HG03571 (cell line): ENCODE data around the gene PRKN.

Experiments
- ATAC-seq: cut with Tn5 transposase; IDR thresholded peaks from one replicate; pipeline ENCODE4 v1.9.1; 2021; ENCODE audit not compliant: unreplicated experiment

Gene PRKN

GRCh38 chr6:162621246-162621645 is 106.3 kb downstream of the PRKN start:
- ATAC-seq: no peak

- ATAC-seq: no peak
Measured at GRCh38 chr6:162620073-162620472, 107.5 kb downstream of the PRKN start.

DNA sequence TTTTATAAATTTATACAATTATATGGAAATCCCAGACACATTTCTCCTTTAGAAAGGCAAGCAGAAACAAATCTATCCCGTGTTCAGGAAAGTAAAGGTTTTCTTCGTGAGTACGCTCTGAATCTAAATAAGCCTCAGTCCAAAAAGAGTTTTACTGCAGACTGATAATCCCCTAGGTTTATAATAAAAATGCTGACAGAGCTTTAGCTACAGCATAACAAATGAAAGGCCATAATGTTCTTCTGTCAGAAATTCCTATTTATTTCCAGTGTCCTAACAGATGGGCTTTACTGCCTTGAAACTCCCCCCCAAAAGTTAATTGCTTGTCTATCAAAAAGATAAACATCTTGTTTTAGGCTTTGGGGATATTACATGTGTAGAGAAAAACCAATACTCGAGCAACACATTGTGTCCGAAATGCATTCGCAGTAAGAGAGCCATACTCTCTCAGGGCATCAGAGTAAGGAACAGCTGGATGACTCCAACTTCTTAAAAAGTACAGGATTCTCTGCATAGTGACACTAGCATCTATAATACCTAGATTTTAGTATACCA is 109.0 kb downstream of the PRKN start:
- ATAC-seq: no peak

GRCh38 chr6:162615016-162615705 is 112.4 kb downstream of the PRKN start:
- no peak for ATAC-seq

DNA sequence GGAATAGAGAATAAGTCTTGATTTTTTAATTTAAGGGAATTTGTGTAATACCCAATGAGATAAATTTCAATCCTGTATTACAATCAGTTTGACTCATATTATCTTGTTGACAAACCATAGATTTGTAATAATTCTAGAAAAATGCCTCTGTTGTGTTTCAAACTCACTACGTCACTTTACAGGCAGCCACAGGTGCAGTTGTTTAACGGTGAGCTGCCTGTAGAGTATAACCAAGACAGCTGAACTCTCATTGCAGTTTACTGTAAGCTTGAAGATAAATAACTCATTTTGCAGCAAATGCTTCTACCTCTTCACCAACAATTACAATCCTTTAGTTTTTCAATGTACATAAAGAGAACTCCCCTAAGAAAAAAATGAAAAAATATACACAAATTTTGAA is 114.3 kb downstream of the PRKN start:
- ATAC-seq: no peak

DNA sequence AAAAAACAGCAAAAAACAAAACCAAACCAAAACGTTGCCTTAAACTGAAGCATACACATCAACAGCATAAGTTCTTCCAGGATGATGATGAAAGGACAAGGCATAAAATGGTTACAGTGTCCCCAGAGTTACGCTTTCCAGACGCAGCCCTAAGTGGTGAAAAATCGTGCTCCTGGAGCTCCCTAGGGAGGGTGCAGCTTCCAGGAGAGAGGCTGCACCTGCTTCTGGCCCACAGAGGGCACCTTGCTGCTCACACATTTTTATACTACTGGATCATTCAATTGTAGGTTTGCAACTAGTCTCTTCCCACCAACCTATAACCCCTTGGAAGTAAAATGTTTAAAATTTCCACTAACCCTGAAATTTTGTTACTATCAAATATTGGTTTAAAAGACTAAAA is 115.0 kb downstream of the PRKN start:
- no peak for ATAC-seq

- no peak for ATAC-seq
Measured at GRCh38 chr6:162610351-162610750, 117.2 kb downstream of the PRKN start.

DNA sequence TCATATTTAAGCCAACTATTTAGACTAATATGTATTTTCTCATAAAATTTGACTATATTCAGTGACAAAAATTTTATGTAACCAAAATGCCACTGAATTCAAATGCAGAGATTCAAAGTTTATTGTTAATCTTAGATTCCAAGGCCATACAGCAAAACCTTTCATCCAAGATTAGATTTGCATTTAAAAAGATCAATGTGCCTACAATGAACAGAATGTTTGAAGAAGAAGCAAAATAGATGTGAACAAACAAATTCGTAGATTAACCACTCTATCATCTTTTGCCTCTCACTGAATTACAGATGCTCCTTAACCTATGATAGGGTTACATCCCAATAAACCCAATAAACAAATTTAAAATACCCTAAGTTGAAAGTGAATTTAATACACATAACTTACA is 121.7 kb downstream of the PRKN start:
- ATAC-seq: no peak

- ATAC-seq: no peak
Measured at GRCh38 chr6:162603231-162604015, 124.1 kb downstream of the PRKN start.

GRCh38 chr6:162602759-162603158 is 124.8 kb downstream of the PRKN start:
- no peak for ATAC-seq

- ATAC-seq: no peak
Measured at GRCh38 chr6:162596676-162597075, 130.9 kb downstream of the PRKN start.

DNA sequence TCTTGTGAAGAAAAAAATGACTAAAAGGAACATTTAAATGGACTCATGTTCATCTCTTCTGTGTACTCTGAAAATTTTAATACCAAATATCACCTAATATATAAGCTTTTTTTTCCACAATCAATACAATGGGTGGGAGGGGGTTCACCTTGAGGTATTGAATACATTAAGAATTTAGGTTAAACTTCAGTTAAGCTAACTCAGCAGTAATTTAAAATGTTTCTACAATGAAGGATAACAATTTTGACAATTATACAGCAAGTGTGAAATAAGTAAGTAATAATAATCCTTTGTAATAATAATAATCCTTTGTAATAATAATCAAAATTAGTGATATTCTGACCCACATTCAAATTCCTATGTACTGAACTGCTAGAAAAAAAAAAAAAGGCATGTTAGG is 136.0 kb downstream of the PRKN start:
- no peak for ATAC-seq

GRCh38 chr6:162581988-162582780 is 145.4 kb downstream of the PRKN start:
- ATAC-seq: no peak

DNA sequence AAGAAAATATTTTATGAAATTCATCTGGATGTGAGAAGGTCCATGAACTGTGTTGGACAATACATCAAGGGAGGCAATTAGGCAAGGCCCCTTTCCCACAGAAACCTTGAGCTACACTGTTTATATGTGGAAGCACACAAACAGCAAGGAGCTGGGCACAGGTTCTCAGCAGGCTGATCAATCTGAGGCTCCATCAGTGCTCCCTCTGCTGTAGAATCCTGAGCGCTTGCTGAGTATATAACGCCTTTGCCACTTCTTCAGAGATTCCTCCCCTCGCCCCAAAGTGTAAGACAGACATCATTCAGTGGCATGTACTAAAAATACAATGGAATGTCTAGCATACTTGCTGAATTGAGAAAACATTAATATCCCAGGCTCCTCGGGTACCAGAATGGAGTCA is 146.9 kb downstream of the PRKN start:
- ATAC-seq: no peak

DNA sequence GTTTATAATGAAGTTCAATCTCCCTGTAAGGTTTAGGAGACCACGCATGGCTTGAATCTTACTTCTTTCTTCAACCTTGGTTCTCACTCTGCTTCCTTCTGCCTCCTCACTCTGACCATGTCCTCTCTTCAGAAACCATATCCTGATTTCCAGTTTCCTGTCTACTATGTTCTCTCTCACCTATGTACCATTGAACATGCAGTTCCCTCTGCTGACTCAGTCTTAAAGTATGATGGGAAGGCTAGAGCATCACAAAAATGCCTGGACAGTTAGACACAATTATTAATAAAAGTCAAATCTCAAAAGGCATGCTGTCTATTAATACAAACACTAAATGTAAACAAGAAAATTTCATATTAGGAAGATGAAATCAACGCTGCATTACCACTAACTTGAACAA is 151.6 kb downstream of the PRKN start:
- ATAC-seq: no peak

GRCh38 chr6:162572240-162572639 is 155.3 kb downstream of the PRKN start:
- no peak for ATAC-seq

- no peak for ATAC-seq
Measured at GRCh38 chr6:162568266-162568665, 159.3 kb downstream of the PRKN start.

- no peak for ATAC-seq
Measured at GRCh38 chr6:162562041-162562440, 165.5 kb downstream of the PRKN start.

- ATAC-seq: no peak
Measured at GRCh38 chr6:162560891-162561290, 166.7 kb downstream of the PRKN start.

GRCh38 chr6:162554531-162554930 is 173.0 kb downstream of the PRKN start:
- no peak for ATAC-seq

DNA sequence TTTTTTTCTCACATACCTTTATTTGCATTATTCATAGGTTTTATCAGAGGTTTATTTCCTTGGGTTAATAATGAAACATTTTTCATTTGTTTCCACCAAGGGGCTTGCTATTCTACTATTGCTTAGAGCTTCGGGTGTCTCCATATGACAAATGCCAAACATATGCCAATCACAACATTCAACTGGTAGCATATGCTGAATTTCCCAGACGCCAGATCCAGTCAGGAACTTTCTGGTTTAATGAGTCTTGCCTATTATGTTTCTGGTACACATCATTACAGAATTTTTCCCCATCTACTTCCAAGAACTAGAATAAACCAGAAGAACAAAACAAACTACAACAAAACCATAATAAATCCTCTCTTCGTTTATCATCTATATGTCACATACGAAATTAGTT is 180.7 kb downstream of the PRKN start:
- no peak for ATAC-seq

GRCh38 chr6:162543221-162543620 is 184.3 kb downstream of the PRKN start:
- no peak for ATAC-seq
